Upper lobe of left lung (tissue), 6 donors: ENCODE measurements around the gene AGAP1. TPM values are rescaled to one million over a fixed set of nuclear protein-coding genes. Genes with fewer than 3 reads are reported as not detected.
A peak's percentile ranks its signal among the peaks of the same experiment; 100 is the strongest.

Experiments
- ATAC-seq, 2 donors: fragments of 200-7000 bp; cut with Tn5 transposase; one replicate each; pipeline ENCODE4 v1.9.1; 2022; ENCODE audit warnings: mild to moderate bottlenecking in 2 of 2, moderate library complexity in 2 of 2; ENCODE audit not compliant: low FRiP score in 2 of 2
- DNase-seq, 2 donors: peaks; one replicate each; pipeline ENCODE4 v3.0.0-alpha.2; 2019 to 2020
- H3K27ac ChIP-seq, 4 donors: fragments of 200-600 bp; sonication (generic); one replicate each; pipeline ENCODE4 v1.5.1; 2016 to 2019
- H3K27me3 ChIP-seq, 4 donors: fragments of 200-600 bp; sonication (generic); one replicate each; pipeline ENCODE4 v1.5.1; 2017 to 2019
- H3K36me3 ChIP-seq, 4 donors: fragments of 200-600 bp; sonication (generic); one replicate each; pipeline ENCODE4 v1.5.1; 2016 to 2019
- H3K4me1 ChIP-seq, 4 donors: fragments of 200-600 bp; sonication (generic); one replicate each; pipeline ENCODE4 v1.5.1; 2018 to 2019
- H3K4me3 ChIP-seq, 4 donors: fragments of 200-600 bp; sonication (generic); one replicate each; pipeline ENCODE4 v1.5.1; 2017 to 2019; ENCODE audit warnings: mild to moderate bottlenecking in 2 of 4, moderate library complexity in 1 of 4
- H3K9me3 ChIP-seq, 4 donors: fragments of 200-600 bp; sonication (generic); one replicate each; pipeline ENCODE4 v1.5.1; 2018 to 2019
- EP300 ChIP-seq, 4 donors: sonication (generic); formaldehyde crosslinking; IDR thresholded peaks; one replicate each; pipeline ENCODE4 v1.5.1; 2017; ENCODE audit warnings: antibody characterized with exemption in 4 of 4, control low read depth in 2 of 4
- POLR2A ChIP-seq, 4 donors: fragments of 450-650 bp; IDR thresholded peaks; one replicate each; pipeline ENCODE4 v1.5.1; 2016 to 2017; ENCODE audit warnings: antibody characterized with exemption in 4 of 4, mild to moderate bottlenecking in 2 of 4
- POLR2AphosphoS5 ChIP-seq, 2 donors: sonication (generic); formaldehyde crosslinking; IDR thresholded peaks; one replicate each; pipeline ENCODE4 v1.5.1; 2017; ENCODE audit warnings: antibody characterized with exemption in 2 of 2
- WGBS, 2 donors: methylation state at CpG; one replicate each; pipeline ENCODE4 v1.1.5; 2017 to 2018; 5-methylcytosine and 5-hydroxymethylcytosine counted together
- total RNA-seq, 6 donors: library from RNA; depleted of rRNA in 4 of 6; stranded (reverse); fragments of >200 nt in 4 of 6; gene quantifications; one replicate each; pipeline versions ENCODE4 v1.1.0 to v1.2.1, GENCODE V29; 2016 to 2021
- TF ChIP-seq, protein P1 (sequence below), 6 experiments: fragments of 450-650 bp in 4 of 6; fragments of 200-600 bp in 2 of 6; sonication (generic) in 2 of 6; IDR thresholded peaks; one replicate each; pipeline ENCODE4 v1.5.1; 2016 to 2019; ENCODE audit warnings: antibody characterized with exemption in 6 of 6
- donor health status: DM: no; HTN: no; CAD: no; lungs with moderate emphysema.
- donor health status: DM: no; HTN: yes; CAD: no; lungs with severe emphysema.

Gene AGAP1
- total RNA-seq, 6 donors from 2014 or later, result 25.5 to 45.1 (median 30.7) TPM

DNA sequence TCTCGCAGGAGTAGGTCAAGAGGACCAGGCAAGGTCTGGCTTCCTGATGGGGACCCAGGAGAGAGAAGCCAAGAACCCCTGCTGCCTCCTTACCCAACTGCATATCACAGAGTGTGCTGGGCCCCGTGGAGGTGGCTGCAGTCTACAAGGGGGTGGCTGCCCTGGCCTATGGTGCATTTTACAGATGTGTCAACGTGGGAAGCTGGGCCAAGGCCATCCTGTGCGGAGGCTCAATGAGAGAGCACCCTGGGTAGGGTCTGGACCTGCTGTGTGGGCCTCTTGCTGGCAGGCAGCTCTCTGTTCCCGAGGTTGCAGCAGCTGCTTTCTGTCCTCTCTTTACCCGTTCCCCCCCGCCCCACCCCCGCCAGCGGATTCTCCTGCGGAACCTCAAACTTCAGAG is 612.9 kb downstream of the AGAP1 start:
- H3K9me3 ChIP-seq, result no peaks in the 10 kb centered on the region
- TF ChIP-seq, protein P1, sequence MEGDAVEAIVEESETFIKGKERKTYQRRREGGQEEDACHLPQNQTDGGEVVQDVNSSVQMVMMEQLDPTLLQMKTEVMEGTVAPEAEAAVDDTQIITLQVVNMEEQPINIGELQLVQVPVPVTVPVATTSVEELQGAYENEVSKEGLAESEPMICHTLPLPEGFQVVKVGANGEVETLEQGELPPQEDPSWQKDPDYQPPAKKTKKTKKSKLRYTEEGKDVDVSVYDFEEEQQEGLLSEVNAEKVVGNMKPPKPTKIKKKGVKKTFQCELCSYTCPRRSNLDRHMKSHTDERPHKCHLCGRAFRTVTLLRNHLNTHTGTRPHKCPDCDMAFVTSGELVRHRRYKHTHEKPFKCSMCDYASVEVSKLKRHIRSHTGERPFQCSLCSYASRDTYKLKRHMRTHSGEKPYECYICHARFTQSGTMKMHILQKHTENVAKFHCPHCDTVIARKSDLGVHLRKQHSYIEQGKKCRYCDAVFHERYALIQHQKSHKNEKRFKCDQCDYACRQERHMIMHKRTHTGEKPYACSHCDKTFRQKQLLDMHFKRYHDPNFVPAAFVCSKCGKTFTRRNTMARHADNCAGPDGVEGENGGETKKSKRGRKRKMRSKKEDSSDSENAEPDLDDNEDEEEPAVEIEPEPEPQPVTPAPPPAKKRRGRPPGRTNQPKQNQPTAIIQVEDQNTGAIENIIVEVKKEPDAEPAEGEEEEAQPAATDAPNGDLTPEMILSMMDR (IDR thresholded peaks at IDR 0.05), result no peak
- TF ChIP-seq POLR2AphosphoS5 (IDR thresholded peaks at IDR 0.05) (no peak), POLR2A (IDR thresholded peaks at IDR 0.05) (no peak), EP300 (IDR thresholded peaks at IDR 0.05) (no peak)
- no peak for ATAC-seq

DNA sequence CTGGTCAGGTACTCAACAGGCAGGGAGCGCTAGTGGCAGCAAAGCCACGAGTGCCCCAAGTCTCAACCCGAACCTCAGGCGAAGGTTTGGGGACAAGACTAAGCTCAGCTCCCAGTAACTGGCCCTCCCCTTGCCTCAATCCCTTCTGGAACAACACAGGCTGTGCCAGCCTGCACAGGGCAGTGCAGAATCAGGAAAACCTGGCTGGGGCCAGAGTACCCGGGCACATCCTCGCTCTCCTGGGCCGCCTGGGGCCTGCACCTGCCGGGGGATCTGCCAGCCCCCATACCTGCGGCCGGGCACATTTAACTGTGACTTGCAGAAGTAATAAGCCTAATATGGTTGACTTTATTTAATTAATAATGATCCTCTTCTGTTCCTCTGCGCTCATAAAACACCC is 613.7 kb downstream of the AGAP1 start:
- DNase-seq (no peak), ATAC-seq (peak in 1 of 2 donors; percentile 2)
- WGBS, 2 donors, result 88 to 90% methylated on average over 9 to 11 of the region's 11 CpGs

More for the DNA sequence above, 612.9 kb downstream of the AGAP1 start:
- Histone ChIP-seq H3K4me3 (no peak overlapping the region), H3K4me1 (peaks cover 0 to 8% (median 6%) of the 10 kb centered on the region in 4 donors), H3K27ac (no peak overlapping the region), H3K27me3 (no peaks in the 10 kb centered on the region), H3K36me3 (no peaks in the 10 kb centered on the region)
- 73 to 93% methylated on average over 9 to 10 of the region's 10 CpGs for WGBS, 2 donors
- no peak for DNase-seq

DNA sequence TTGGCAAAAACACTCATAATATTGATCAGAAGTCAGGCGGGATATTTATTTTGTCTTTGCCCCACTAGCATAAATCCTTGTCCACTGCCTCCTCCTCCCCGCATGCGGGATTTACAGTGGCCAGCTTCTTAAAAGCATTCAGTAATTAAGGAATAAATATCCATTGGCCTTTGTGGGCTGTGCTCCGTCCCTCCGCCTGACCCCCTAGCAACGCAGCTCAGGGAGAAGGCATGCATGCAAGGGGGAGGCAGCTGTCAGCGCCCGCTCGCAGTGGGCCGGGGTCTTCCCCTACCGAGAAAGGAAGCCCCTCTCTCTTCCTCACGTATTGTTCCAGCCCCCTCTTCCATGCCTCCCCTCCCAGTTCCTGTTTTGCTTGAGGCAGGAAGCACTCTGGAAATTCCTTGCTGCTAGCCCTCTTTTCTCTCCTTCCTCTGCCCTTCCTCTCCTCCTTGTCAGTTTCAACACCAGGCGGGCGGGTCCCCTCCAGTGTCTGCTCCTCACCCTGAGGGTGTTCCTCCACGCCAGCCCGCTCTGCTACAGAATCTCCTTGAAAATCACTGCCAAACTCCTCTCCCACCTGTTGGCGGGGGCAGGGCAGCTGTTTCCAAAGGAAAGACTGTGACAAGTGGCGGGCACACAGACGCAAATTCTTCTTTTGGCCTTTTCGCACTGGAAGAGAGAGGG is 614.2 kb downstream of the AGAP1 start:
- no peaks in the 10 kb centered on the region for H3K27me3 ChIP-seq
- peaks cover 0 to 8% (median 6%) of the 10 kb centered on the region in 4 donors for H3K4me1 ChIP-seq
- DNase-seq (no peak), ATAC-seq (no peak)
- H3K9me3 ChIP-seq, result no peaks in the 10 kb centered on the region
- H3K4me3 ChIP-seq, result no peak overlapping the region
- TF ChIP-seq POLR2AphosphoS5 (IDR thresholded peaks at IDR 0.05) (no peak), POLR2A (IDR thresholded peaks at IDR 0.05) (no peak), EP300 (IDR thresholded peaks at IDR 0.05) (no peak)
- TF ChIP-seq, protein P1 (IDR thresholded peaks at IDR 0.05), result no peak
- no peak overlapping the region for H3K27ac ChIP-seq
- 47 to 50% methylated on average over 20 of the region's 20 CpGs for whole genome bisulfite sequencing, 2 donors
- H3K36me3 ChIP-seq, result no peaks in the 10 kb centered on the region

More for the DNA sequence above, 613.7 kb downstream of the AGAP1 start:
- TF ChIP-seq POLR2AphosphoS5 (IDR thresholded peaks at IDR 0.05), result no peak
- TF ChIP-seq, protein P1 (IDR thresholded peaks at IDR 0.05), result no peak
- TF ChIP-seq POLR2A (IDR thresholded peaks at IDR 0.05), result no peak
- TF ChIP-seq EP300 (IDR thresholded peaks at IDR 0.05), result no peak
- Histone ChIP-seq H3K4me1 (peaks cover 0 to 8% (median 6%) of the 10 kb centered on the region in 4 donors), H3K9me3 (no peaks in the 10 kb centered on the region), H3K36me3 (no peaks in the 10 kb centered on the region), H3K27me3 (no peaks in the 10 kb centered on the region), H3K27ac (no peak overlapping the region), H3K4me3 (no peak overlapping the region)

DNA sequence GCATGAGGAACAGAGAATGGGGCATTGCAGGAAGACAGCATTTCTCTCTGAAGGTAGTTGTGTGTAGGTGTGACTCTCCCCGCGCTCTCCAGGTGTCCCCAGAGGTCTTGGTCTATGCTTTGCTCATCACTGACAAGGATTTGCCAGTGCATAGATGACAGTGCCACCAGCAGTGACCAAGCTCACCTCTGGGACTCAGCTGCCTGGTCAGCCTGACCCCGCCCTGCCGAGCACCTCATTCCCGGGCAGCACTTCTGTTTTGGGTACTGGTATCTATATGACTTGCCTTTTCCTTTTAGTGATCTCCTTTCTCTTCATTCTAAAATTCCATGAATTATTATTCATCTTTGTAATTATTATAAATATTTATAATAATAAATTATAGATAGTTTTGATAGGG is 615.2 kb downstream of the AGAP1 start:
- DNase-seq, result no peak

More for the DNA sequence above, 615.2 kb downstream of the AGAP1 start:
- Histone ChIP-seq H3K9me3 (no peaks in the 10 kb centered on the region), H3K4me1 (peaks cover 0 to 8% (median 6%) of the 10 kb centered on the region in 4 donors), H3K27me3 (no peaks in the 10 kb centered on the region), H3K4me3 (no peak overlapping the region), H3K27ac (no peak overlapping the region), H3K36me3 (no peaks in the 10 kb centered on the region)
- WGBS, 2 donors, result 86% methylated on average over 5 of the region's 5 CpGs
- TF ChIP-seq, protein P1 (IDR thresholded peaks at IDR 0.05), result no peak
- no peak for TF ChIP-seq POLR2AphosphoS5 (IDR thresholded peaks at IDR 0.05)
- TF ChIP-seq EP300 (IDR thresholded peaks at IDR 0.05), result no peak
- no peak for TF ChIP-seq POLR2A (IDR thresholded peaks at IDR 0.05)
- ATAC-seq, result no peak
